MCF 10A (cell line): Measurements from ENCODE around the gene MYO3A. TPM values are rescaled to one million over a fixed set of nuclear protein-coding genes. Genes with fewer than 3 reads are reported as not detected.

Experiments
- BruUV-seq: library from RNA; stranded (reverse); fragments of 400-500 nt; replicated peaks from 2 replicates; lab custom pipeline; 2021; lab: Mats Ljungman, UMichigan
- CTCF ChIA-PET: fragments of 300-600 bp; sonication (Branson Sonifier 250); formaldehyde crosslinking; extraction: SDS; loops from one replicate; lab custom pipeline; 2021; ENCODE audit warnings: antibody characterized with exemption, inconsistent platforms; lab: Yijun Ruan, JAX
- POLR2A ChIA-PET: fragments of 300-600, 350-650 bp; sonication (Branson Sonifier 250); formaldehyde crosslinking; extraction: SDS; loops from one replicate; lab custom pipeline; 2020; ENCODE audit warnings: antibody characterized with exemption, inconsistent platforms; lab: Yijun Ruan, JAX
- DNase-seq: peaks from one replicate; pipeline ENCODE4 v3.0.0-alpha.2; 2018; ENCODE audit not compliant: unreplicated experiment
- H3K27ac Mint-ChIP-seq: one replicate; pipeline ENCODE4 v1.8.0; 2022; ENCODE audit warnings: mild to moderate bottlenecking, low read depth, mixed read lengths; ENCODE audit not compliant: unreplicated experiment
- H3K27me3 Mint-ChIP-seq: one replicate; pipeline ENCODE4 v1.8.0; 2022; ENCODE audit warnings: mixed read lengths; ENCODE audit not compliant: insufficient read depth, unreplicated experiment
- H3K36me3 Mint-ChIP-seq: one replicate; pipeline ENCODE4 v1.8.0; 2022; ENCODE audit warnings: mild to moderate bottlenecking, moderate library complexity, mixed read lengths; ENCODE audit not compliant: insufficient read depth, unreplicated experiment
- H3K4me1 Mint-ChIP-seq: one replicate; pipeline ENCODE4 v1.8.0; 2022; ENCODE audit warnings: mixed read lengths; ENCODE audit not compliant: insufficient read depth, unreplicated experiment
- H3K4me3 Mint-ChIP-seq: one replicate; pipeline ENCODE4 v1.8.0; 2022; ENCODE audit warnings: mild to moderate bottlenecking, moderate library complexity, mixed read lengths; ENCODE audit not compliant: unreplicated experiment
- H3K9me3 Mint-ChIP-seq: one replicate; pipeline ENCODE4 v1.8.0; 2022; ENCODE audit warnings: mixed read lengths; ENCODE audit not compliant: unreplicated experiment
- intact Hi-C: fragments of 100-400 bp; cut with micrococcal nuclease; formaldehyde crosslinking; loops from 2 replicates; pipeline ENCODE4 v1.14.1; 2022
- total RNA-seq: library from RNA; stranded (reverse); gene quantifications from 2 replicates; pipeline ENCODE4 v1.2.3, GENCODE V29; 2022
- TF ChIP-seq, protein P1 (sequence below): fragments of 200-600 bp; IDR thresholded peaks from one replicate; pipeline ENCODE4 v1.8.0; 2022; ENCODE audit warnings: antibody characterized with exemption, mild to moderate bottlenecking; ENCODE audit not compliant: unreplicated experiment

The MYO3A gene
- total RNA-seq, 1 experiment from 2014 or later, result not detected

DNA sequence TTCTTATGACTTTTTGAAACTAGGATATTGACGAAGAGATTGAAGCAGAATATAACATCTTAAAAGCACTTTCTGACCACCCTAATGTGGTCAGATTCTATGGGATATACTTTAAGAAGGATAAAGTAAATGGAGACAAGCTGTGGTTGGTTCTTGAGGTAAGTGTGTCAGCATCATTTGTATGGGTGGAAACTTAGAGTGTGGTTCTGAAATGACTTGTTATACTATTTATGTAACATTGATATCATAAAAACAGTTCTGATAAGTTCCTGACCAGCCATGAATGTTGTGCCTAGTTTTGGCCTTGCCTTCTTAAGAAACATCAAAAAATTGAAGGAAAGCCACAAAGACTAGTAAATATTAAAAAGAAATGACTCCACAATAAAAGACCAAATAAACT lies 20.8 kb downstream of the MYO3A start:
- TF ChIP-seq, protein P1, sequence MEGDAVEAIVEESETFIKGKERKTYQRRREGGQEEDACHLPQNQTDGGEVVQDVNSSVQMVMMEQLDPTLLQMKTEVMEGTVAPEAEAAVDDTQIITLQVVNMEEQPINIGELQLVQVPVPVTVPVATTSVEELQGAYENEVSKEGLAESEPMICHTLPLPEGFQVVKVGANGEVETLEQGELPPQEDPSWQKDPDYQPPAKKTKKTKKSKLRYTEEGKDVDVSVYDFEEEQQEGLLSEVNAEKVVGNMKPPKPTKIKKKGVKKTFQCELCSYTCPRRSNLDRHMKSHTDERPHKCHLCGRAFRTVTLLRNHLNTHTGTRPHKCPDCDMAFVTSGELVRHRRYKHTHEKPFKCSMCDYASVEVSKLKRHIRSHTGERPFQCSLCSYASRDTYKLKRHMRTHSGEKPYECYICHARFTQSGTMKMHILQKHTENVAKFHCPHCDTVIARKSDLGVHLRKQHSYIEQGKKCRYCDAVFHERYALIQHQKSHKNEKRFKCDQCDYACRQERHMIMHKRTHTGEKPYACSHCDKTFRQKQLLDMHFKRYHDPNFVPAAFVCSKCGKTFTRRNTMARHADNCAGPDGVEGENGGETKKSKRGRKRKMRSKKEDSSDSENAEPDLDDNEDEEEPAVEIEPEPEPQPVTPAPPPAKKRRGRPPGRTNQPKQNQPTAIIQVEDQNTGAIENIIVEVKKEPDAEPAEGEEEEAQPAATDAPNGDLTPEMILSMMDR, result no peak
- DNase-seq, result no peak
- no TSS peak for BruUV-seq
- Mint-ChIP-seq H3K36me3 (no peaks in the 10 kb centered on the region), H3K4me3 (no peak overlapping the region), H3K9me3 (no peaks in the 10 kb centered on the region), H3K27ac (no peak overlapping the region), H3K4me1 (no peaks in the 10 kb centered on the region), H3K27me3 (peaks cover 41% of the 10 kb centered on the region)
- intact Hi-C loops, result no loop called here
- CTCF ChIA-PET, result interaction anchor here (0.5 kb wide), 1 partner anchor 9 kb away, joined by 3 read pairs; no protein-coding TSS in a partner anchor
- POLR2A ChIA-PET, result no interaction called here

DNA sequence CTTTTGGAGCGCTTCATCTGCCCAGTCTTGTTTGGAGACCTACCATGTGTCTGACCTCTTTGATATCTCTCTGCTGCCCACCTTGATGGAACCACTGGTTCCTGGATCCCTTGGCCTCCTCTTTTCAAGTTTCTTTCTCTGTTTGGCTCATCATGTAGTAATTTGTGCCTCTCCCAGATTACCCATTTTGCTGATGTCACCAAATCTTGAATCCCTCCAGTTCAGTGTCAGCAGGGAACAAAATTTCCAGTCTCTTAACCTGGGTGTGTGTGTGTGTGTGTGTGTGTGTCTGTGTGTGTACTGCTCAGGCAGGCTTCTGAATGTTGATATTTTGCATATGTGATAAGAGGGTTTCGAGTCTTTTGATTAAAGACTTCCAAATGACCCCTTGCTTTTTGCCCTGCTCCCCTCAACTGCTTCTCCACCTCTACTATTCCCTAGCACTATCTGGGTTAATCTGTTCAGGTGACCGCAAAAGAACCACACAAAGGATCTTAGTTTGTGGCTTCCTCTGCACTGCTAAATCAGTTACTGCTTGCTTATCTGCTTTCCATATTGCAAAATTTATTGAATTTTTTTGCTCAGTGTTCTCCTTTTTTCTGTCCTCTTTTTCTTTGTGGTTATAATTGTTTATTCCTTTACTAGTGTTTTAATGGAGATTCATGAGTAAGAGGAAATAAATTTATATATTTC lies 25.7 kb downstream of the MYO3A start:
- DNase-seq, result no peak
- POLR2A ChIA-PET, result no interaction called here
- Mint-ChIP-seq H3K4me3 (no peak overlapping the region), H3K36me3 (no peaks in the 10 kb centered on the region), H3K27ac (no peak overlapping the region), H3K27me3 (peaks cover 53% of the 10 kb centered on the region), H3K4me1 (no peaks in the 10 kb centered on the region), H3K9me3 (no peaks in the 10 kb centered on the region)
- CTCF ChIA-PET, result no interaction called here
- intact Hi-C loops, result no loop called here
- TF ChIP-seq, protein P1, result no peak
- no TSS peak for BruUV-seq

DNA sequence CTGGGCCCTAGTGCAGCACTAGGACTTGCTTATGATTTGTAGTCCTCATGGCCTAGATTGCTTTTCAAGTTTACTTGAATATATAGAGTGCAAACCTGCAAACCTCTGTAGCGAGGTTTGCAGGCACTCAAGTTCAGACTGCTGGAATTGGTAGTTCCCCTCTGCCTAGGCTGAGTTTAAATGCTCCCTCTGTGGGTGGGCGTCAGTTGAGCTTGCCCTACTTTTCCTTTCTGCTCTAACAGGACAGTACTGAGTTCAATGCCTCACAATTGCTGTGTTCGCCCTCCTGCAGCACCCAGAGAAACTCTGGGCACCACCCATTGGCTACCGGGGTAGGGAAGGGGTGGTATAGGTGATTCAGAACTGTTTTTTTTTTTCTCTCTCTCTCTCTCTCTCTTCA lies 31.6 kb downstream of the MYO3A start:
- no peak overlapping the region for H3K4me3 Mint-ChIP-seq
- TF ChIP-seq, protein P1, result no peak
- ChIA-PET CTCF (no interaction called here), POLR2A (no interaction called here)
- intact Hi-C loops, result no loop called here
- no peaks in the 10 kb centered on the region for H3K4me1 Mint-ChIP-seq
- H3K9me3 Mint-ChIP-seq, result no peaks in the 10 kb centered on the region
- H3K27ac Mint-ChIP-seq, result no peak overlapping the region
- DNase-seq, result no peak
- no TSS peak for BruUV-seq
- H3K36me3 Mint-ChIP-seq, result no peaks in the 10 kb centered on the region
- peaks cover 86% of the 10 kb centered on the region for H3K27me3 Mint-ChIP-seq

DNA sequence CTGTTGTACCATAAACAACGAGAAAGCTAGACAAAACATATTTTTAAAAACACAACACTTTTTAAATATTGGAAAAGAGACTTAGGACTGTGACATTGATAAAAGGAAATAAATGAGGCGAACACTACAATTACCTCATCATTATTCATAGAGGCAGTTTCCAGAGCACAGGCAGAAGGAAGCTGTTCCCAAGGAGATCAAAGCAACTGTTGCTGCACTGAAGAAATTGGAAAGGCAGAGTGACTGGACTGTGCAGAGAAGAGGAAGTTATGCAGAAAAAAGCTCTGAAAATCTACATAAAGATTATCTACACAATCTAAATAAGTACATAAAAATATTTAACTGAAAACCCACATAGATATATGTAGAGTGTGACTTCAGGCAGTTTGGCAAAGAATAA lies 32.8 kb downstream of the MYO3A start:
- POLR2A ChIA-PET, result no interaction called here
- H3K4me3 Mint-ChIP-seq, result no peak overlapping the region
- no peak overlapping the region for H3K27ac Mint-ChIP-seq
- TF ChIP-seq, protein P1, result no peak
- CTCF ChIA-PET, result no interaction called here
- BruUV-seq, result no TSS peak
- no peaks in the 10 kb centered on the region for H3K4me1 Mint-ChIP-seq
- peaks cover 82% of the 10 kb centered on the region for H3K27me3 Mint-ChIP-seq
- H3K9me3 Mint-ChIP-seq, result no peaks in the 10 kb centered on the region
- intact Hi-C loops, result no loop called here
- DNase-seq, result no peak
- H3K36me3 Mint-ChIP-seq, result no peaks in the 10 kb centered on the region
